Adrenal gland (tissue), 5 donors: Measurements from ENCODE around the gene HDAC11.

Source experiments
- POLR2A ChIP-seq, 2 donors: fragments of 450-650 bp; IDR thresholded peaks; one replicate each; pipeline ENCODE4 v1.6.1; 2017; ENCODE audit warnings: antibody characterized with exemption in 2 of 2, mild to moderate bottlenecking in 2 of 2, moderate library complexity in 1 of 2
- TF ChIP-seq, protein P1 (sequence below), 6 experiments: fragments of 450-650 bp in 4 of 6; fragments of 200-600 bp in 2 of 6; sonication (generic) in 1 of 6; IDR thresholded peaks; 1 replicate in 5 of 6; 2 replicates in 1 of 6; pipeline versions ENCODE4 v1.5.1 to v1.8.0; 2016 to 2021; ENCODE audit warnings: antibody characterized with exemption in 6 of 6, mild to moderate bottlenecking in 2 of 6, moderate library complexity in 1 of 6
- donor health status: DM: no; HTN: no; CAD: no.

GRCh38 chr3:13518516-13518953, 38.4 kb downstream of the HDAC11 start:
- TF ChIP-seq, protein P1, sequence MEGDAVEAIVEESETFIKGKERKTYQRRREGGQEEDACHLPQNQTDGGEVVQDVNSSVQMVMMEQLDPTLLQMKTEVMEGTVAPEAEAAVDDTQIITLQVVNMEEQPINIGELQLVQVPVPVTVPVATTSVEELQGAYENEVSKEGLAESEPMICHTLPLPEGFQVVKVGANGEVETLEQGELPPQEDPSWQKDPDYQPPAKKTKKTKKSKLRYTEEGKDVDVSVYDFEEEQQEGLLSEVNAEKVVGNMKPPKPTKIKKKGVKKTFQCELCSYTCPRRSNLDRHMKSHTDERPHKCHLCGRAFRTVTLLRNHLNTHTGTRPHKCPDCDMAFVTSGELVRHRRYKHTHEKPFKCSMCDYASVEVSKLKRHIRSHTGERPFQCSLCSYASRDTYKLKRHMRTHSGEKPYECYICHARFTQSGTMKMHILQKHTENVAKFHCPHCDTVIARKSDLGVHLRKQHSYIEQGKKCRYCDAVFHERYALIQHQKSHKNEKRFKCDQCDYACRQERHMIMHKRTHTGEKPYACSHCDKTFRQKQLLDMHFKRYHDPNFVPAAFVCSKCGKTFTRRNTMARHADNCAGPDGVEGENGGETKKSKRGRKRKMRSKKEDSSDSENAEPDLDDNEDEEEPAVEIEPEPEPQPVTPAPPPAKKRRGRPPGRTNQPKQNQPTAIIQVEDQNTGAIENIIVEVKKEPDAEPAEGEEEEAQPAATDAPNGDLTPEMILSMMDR (IDR thresholded peaks at IDR 0.05) = no peak
- TF ChIP-seq POLR2A (IDR thresholded peaks at IDR 0.05) = no peak
